GM19023 (cell line): ENCODE measurements around the gene SPACA7.

ENCODE experiments used
- ATAC-seq: cut with Tn5 transposase; IDR thresholded peaks from one replicate; pipeline ENCODE4 v1.9.1; 2021; ENCODE audit warnings: mild to moderate bottlenecking, moderate library complexity; ENCODE audit not compliant: unreplicated experiment

SPACA7 gene

DNA sequence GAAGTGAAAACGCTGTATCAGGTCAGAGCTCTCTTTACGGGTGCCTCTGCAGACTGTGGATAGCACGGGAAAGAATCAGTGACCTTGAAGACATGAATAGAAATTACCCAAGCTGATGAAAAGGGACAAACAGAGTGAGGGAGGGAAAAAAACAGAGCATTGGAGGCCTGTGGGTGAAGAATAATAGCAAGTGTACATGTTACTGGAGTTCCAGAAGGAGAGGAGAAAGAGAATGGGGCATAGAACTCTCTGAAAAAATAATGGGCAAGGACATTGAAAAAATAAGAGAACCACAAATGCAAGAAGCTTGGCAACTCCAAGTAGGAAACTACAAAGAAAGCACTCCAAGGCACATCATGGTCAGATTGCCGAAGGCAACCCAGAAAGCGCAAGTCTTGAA lies 86.3 kb downstream of the SPACA7 start:
- ATAC-seq: no peak

DNA sequence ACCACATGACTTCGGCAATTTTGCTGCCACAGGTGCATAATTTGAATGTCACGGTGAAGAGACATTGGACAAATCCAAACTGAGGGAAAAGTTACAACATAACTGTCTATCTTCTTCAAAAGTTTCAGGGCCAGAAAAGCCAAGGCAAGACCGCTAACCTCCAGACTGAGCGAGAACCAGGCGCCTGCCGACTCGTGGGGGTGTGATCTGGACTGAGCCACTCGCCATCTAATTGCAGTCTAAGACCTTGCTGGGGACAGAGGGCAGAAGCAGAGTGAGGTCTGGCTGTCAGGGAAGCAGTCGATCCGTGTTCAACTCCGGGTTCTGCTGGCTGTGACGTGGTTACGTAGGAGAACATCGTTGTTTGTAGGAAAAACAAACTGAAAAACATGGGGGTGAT lies 88.6 kb downstream of the SPACA7 start:
- no peak for ATAC-seq

DNA sequence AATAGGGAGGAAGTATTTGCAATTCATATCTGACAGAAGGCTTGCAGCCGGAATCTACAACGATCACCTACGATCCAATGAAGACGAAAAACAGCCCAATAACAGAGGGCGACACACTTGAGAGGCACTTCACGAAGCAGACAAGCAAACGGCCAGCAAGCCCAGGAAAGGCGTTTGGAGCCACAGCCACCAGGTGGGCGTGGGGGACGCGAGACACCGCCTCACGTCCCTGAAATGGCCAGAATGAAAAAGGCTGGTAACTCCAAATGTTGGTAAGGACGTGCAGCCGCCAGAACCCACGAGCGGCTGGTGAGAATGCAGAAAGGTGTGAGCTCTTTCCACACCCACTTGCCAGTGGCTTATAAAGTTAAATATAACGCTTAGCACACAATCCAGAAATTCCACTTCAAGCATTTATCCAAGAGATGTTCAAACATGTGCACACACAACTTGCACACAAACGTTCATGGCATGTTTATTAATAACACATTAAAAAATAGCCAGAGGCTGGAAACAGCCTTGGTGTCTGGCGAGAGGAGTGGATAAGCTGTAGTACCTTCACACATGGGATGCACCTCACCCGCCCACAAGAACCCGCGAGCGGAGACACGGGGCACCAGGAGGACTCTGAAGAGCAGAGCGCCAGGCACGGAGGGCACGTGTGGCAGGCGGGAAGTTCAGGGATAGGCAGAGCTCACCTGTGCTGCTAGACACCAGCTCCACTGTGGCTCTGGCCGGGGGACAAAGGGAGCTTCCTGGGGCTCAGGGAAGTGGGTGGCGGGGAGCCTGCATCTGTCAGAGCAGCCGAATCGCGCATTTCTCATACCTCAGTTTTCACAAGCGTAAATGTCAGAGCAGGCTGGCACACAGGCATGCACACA lies 89.3 kb downstream of the SPACA7 start:
- ATAC-seq: no peak

DNA sequence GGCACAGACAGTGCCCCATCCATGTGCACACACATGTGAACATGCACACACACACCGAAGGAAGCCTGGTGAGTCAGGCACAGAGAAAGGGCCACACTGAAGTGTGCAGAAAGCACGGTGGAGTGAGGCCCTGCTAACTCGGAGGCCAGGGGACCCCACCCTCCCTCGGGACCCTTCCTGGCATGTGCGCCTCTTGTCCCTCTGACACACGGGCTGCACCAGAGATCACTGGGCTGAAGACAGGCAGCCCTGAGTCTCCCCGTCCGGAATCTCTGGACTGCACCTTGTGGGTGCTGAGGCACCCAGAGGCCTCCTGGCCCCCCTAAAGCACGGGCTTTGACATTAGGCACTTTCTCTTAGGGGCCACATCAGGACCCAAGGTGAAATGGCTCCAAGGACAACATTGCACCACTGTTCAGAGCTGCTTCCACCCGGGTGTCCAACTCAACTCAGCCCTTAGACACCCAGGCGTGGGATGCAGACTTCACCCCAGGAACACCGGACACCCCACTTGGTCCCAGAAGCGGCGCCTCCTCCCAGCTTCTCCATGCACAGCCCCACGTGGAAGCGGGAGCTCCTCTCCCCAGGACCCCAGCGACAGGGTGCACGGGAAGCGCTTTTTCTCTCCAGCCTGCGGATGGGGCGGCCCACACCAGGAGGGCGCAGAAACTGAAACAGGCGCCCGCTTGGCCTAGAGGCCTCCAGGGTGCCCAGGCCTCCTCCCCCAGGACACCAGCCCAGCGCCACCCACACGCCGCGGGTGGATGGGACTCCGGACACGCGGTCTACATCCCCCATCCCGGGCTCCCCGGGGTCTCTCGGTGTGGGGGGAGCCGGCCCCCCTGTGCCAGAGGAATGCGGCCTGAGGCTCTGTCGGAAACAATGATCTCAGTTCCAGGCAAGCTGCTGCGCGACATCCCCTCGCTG lies 90.2 kb downstream of the SPACA7 start:
- ATAC-seq: no peak

DNA sequence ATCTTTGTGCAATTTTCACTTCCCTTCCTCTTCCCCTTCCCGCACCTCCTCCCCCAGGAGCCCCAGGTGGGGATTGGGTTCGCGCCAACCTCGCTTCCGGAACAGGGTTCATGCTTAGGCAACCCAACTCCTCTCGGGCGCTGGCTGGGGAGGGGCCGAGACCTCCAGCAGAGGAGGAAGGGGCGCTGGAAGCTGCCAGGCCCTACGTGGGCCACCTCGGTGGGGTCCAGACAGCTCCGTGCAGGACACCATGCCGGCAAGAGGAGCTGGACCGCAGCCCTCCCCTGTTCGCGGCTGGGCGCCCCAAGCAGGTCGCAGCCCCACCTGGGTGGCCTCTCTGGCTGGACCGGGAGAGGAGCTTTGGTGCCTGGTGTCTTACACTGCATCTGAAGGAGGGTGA lies 91.1 kb downstream of the SPACA7 start:
- no peak for ATAC-seq

DNA sequence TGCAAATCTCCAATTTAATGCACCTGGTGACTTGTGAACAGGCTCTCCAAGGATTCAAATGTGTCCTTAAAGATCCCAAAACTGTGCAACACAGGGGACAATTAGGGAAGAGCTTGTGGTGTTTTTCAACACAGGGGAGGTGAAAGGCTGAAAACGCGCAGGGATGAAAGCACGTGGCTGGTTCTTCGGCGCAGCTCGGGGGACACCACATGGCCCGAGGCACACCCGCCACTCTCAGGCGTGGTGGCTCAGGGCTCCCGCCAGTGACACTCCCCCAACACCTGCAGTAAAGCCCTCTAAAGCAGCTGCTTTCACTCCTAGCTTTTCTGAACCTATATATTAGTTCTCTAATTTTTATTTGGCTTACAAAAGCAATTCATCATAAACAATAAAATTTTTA lies 91.9 kb downstream of the SPACA7 start:
- no peak for ATAC-seq

DNA sequence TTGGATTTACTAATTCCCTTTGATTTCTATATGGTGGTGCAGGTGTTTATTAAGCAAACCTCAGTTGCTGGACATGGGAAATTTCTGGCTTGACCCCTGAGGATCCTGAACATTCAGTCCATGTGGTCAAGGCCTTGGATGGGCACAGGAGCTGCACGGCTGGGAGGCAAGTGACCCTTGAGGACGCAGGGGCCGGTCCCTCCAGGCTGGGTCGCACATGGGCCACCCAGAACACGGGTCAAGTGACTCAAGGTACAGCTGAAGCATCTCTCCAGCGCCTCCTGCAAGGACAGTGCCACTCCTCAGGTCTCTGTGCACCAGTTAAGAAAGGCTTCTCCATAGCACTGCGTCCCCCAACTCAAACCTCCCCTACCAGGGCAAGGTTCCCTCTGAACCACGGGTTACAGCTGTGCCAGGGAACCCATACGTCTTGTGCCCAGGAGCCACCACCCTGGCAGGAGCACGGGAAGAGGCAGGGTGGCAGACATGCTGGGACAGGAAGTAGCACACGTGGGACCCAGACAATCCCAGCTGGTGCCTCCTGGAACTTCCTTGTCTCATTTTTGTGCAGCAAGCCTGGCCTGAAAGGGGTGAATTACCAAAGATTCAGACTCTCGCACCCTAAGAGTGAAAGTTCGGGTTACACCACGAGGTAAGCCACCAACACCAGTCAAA lies 93.1 kb downstream of the SPACA7 start:
- ATAC-seq: no peak

DNA sequence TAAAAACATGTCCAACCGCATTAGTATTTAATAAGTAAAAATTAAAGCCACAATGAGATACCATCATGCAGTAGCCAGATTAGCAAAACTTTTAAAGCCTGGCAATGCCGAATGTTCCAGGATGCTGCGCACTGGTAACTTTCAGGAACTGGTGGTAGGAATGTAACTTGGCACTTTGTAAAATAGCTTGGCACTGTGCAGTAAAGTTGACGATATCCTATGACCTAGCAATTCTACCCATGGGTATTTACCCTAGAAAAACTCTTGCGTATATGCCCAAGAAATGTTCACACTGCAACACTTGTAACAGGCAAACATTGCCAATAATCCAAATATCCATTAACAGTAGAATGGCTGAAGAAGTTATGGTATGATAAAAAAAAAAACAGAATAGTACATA lies 97.7 kb downstream of the SPACA7 start:
- no peak for ATAC-seq

DNA sequence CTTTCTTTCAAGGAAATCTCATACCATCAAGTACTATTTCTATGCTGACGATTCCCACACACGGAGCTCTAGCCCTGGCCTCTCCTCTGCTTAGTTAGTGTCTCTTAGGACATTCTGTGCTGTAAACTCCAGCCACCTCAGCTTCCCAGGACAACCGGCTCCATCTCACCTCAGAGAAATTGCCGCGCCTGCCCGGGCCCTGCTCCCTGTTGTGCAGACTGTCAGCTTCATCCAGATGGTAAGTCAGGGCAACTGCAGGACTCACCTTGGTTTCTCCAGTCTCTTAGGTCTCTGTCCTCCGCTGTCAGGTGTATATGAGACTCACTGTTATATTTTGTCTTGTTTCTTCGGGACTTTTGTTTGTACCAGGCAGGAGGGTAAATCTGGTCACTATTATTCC lies 98.7 kb downstream of the SPACA7 start:
- ATAC-seq: no peak

DNA sequence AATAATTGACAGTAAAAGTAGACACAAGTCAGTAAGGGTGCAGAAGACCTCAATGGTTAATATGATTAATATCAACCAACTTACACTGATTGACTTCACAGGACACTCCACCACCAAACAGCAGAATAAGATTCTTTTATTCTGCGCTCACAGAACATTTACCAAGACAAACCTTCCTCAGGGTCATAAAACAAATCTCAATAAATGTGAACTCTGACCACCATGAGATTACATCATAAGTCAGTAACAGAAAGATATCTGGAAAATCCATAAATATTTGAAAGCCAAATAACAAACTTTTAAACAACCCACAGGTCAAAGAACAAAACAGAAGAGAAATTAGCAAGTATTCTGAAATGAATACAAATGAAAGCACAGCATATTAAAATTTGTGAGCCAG lies 99.7 kb downstream of the SPACA7 start:
- no peak for ATAC-seq

DNA sequence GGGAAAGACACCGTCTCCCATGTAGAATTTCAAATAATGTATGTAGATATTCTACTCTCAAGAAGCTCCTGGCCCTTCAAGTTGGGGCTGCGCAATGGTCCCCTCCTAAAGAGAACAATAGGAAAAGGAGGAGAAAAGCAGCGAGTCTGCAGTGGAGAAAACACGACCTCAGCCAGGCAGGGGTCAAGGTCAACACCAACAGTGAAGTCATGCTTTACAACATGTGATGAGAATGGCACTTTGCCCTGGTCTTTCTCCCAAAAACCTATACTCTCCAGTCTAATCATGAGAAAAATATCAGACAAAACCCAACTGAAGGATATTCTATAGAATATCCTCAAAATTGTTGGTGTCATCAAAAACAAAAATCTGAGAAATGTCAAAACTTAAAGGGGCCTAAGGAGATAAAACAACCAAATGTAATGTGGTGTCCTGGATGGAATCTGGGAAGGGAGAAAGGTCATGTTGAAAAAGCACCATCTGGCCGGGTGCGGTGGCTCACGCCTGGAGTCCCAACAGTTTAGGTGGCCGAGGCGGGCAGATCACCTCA lies 101.0 kb downstream of the SPACA7 start:
- no peak for ATAC-seq

DNA sequence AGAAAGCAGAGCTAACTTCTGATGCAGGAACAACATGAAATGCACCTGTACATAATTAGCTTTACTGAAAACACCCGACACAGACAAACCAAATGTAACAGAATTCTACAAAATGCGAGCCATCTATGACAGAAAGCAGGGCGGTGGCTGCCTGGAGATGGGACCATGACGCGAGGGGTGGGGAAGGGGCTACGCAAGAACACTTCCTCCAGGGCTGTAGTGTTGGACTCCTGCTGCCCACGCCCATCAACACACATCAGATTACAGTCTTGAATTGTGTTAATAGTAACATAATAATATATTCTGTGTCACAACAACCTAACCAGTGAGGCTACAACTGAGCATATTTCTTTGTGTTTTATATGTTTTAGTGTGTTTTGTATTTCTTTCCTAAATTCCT lies 103.2 kb downstream of the SPACA7 start:
- ATAC-seq: no peak

DNA sequence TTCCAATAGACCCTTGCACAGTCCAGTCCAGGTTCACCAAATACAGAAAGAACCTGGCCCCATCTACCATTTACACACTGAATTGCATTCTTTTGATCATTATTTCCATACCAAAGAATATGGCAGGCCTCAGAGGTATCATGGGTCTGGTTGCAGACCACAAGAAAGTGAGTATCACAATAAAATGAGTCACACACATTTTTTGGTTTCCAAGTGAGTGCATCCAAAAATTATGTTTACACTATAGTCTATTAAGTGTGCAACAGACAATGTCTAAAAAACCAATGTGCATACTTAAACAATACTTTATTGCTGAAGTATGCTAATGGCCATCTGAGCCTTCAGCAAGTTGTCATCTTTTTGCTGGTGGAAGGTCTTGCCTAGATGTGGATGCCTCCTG lies 105.3 kb downstream of the SPACA7 start:
- ATAC-seq: no peak

DNA sequence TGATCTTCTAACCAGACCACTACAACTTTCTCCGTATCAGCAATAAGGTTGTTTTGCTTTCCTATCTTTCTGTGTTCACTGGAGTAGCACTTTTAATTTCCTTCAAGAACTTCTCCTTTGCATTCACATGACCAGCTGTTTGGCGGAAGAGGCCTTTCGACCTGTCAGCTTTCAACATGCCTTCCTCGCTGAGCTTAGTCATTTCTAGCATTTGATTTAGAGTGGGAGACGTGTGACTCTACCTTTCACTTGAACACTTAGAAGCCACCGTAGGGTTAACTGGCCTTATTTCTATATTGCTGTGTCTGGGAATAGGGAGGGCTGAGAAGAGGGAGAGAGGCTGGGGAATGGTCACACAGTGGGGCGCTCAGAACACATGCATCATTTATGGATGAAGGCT lies 107.1 kb downstream of the SPACA7 start:
- no peak for ATAC-seq
